Kidney (tissue), 14 donors: ENCODE measurements around the gene RGS13. TPM values are rescaled to one million over a fixed set of nuclear protein-coding genes. Genes with fewer than 3 reads are reported as not detected.

Source experiments
- DNase-seq, 5 donors: peaks; one replicate each; pipeline ENCODE4 v3.0.0-alpha.2; 2013 to 2020
- FAIRE-seq: peaks from 2 replicates; lab custom pipeline; 2012; peaks lifted over from hg19 to GRCh38; lab: Jason Lieb, UNC
- H3K27ac ChIP-seq, 2 donors: one replicate each; pipeline ENCODE4 v1.7.0; 2013; ENCODE audit warnings: low read depth in 2 of 2, low read length in 2 of 2, inconsistent platforms in 1 of 2
- H3K27me3 ChIP-seq: one replicate; pipeline ENCODE4 v1.7.1; 2013; ENCODE audit warnings: low read length, inconsistent platforms; ENCODE audit not compliant: control insufficient read depth, insufficient read depth
- H3K36me3 ChIP-seq, 3 donors: one replicate each; pipeline versions ENCODE4 v1.7.0 to v1.7.1; 2013; ENCODE audit warnings: low read length in 3 of 3, control low read depth in 1 of 3, inconsistent platforms in 1 of 3; ENCODE audit not compliant: insufficient read depth in 3 of 3, control insufficient read depth in 2 of 3
- H3K4me1 ChIP-seq, 3 donors: one replicate each; pipeline versions ENCODE4 v1.7.0 to v1.7.1; 2013; ENCODE audit warnings: low read length in 3 of 3, inconsistent platforms in 1 of 3, low read depth in 1 of 3; ENCODE audit not compliant: control insufficient read depth in 2 of 3, insufficient read depth in 2 of 3
- H3K4me3 ChIP-seq, 3 donors: one replicate each; pipeline versions ENCODE4 v1.7.0 to v1.8.1; 2013; ENCODE audit warnings: low read length in 3 of 3, control low read depth in 1 of 3, inconsistent platforms in 1 of 3
- H3K9ac ChIP-seq, 3 donors: one replicate each; pipeline versions ENCODE4 v1.7.0 to v1.7.1; 2013; ENCODE audit warnings: low read length in 3 of 3, control low read depth in 1 of 3, inconsistent platforms in 1 of 3
- H3K9me3 ChIP-seq, 3 donors: one replicate each; pipeline versions ENCODE4 v1.7.0 to v1.7.1; 2013; ENCODE audit warnings: low read length in 3 of 3, control low read depth in 1 of 3, inconsistent platforms in 1 of 3; ENCODE audit not compliant: control insufficient read depth in 2 of 3, insufficient read depth in 1 of 3
- CTCF ChIP-seq: IDR thresholded peaks from 3 replicates; pipeline ENCODE4 v1.5.1; 2012; ENCODE audit warnings: mild to moderate bottlenecking, moderate library complexity, borderline replicate concordance; ENCODE audit not compliant: insufficient read depth; ENCODE audit errors: extremely low read depth
- intact Hi-C: fragments of 100-400 bp; cut with DNase I; formaldehyde crosslinking; loops from one replicate; pipeline ENCODE4 v1.11.1; 2022
- polyA plus RNA-seq: library from polyadenylated mRNA; stranded (reverse); fragments of 350-450 nt; fragmentation: Illumina TruSeq; extraction: RNeasy Lipid Tissue Mini Kit (QIAGEN cat#74804); gene quantifications from one replicate; pipeline ENCODE4 v1.2.3, GENCODE V29; 2014; ENCODE audit warnings: low read depth, low replicate concordance; ENCODE audit not compliant: insufficient read depth
- total RNA-seq: library from RNA; stranded (reverse); fragmentation: NEBNext Ultra II Directional; extraction: Animal tissue kit (Norgen Biotek cat#: 25700); gene quantifications from one replicate; pipeline ENCODE4 v1.2.1, GENCODE V29; 2021
- donor health status: control.
- donor health status: control.
- donor health status: control.
- donor health status: control.
- donor health status: control.
- donor health status: DM: yes; HTN: yes; CAD: no.
- donor health status: Normal renal cell carcinoma (clear cell type).

RGS13 gene
- total and polyA plus RNA-seq, 2 donors from 2014 or later = 2.1 TPM; not detected in 1

- TF ChIP-seq CTCF = no peak
- Histone ChIP-seq H3K36me3 (no peaks in the 10 kb centered on the region), H3K27me3 (no peaks in the 10 kb centered on the region), H3K9me3 (no peaks in the 10 kb centered on the region), H3K4me3 (no peak overlapping the region), H3K27ac (no peak overlapping the region), H3K4me1 (no peaks in the 10 kb centered on the region), H3K9ac (no peak overlapping the region)
- FAIRE-seq = no peak
- intact Hi-C loops = no loop called here
- DNase-seq = no peak
Observed at GRCh38 chr1:192706936-192707335, 71.0 kb downstream of the RGS13 start.

GRCh38 chr1:192707978-192708547, 72.1 kb downstream of the RGS13 start:
- H3K4me1 ChIP-seq = no peaks in the 10 kb centered on the region
- DNase-seq (no peak), FAIRE-seq (no peak)
- no peaks in the 10 kb centered on the region for H3K27me3 ChIP-seq
- H3K9ac ChIP-seq = no peak overlapping the region
- intact Hi-C loops = no loop called here
- no peak overlapping the region for H3K27ac ChIP-seq
- H3K36me3 ChIP-seq = no peaks in the 10 kb centered on the region
- no peak for TF ChIP-seq CTCF
- no peak overlapping the region for H3K4me3 ChIP-seq
- H3K9me3 ChIP-seq = no peaks in the 10 kb centered on the region

GRCh38 chr1:192709544-192709943, 73.6 kb downstream of the RGS13 start:
- no peak for TF ChIP-seq CTCF
- no peaks in the 10 kb centered on the region for H3K27me3 ChIP-seq
- intact Hi-C loops = no loop called here
- H3K36me3 ChIP-seq = no peaks in the 10 kb centered on the region
- DNase-seq (peak in 2 of 5 donors; percentile 12 to 13), FAIRE-seq (no peak)
- no peaks in the 10 kb centered on the region for H3K4me1 ChIP-seq
- H3K9me3 ChIP-seq = no peaks in the 10 kb centered on the region
- no peak overlapping the region for H3K27ac ChIP-seq
- no peak overlapping the region for H3K4me3 ChIP-seq
- no peak overlapping the region for H3K9ac ChIP-seq

Other genes with a start within 250 kb of the RGS13 start
- gene RGS1, start 60.4 kb upstream of the RGS13 start, total RNA-seq = 50.2 TPM
- gene RGS1, start 60.4 kb upstream of the RGS13 start, polyA plus RNA-seq = 5.0 TPM
- 51.2 TPM for gene RGS2, start 172.9 kb downstream of the RGS13 start, total RNA-seq
- 85.1 TPM for gene RGS2, start 172.9 kb downstream of the RGS13 start, polyA plus RNA-seq